ENCODE results near the gene POLR2I.

The POLR2I gene

GRCh38 chr19:36114721-36115452 is at the start of gene POLR2I:
POLR2I (minus strand) TSS chr19:36114875; CDS start chr19:36114856, 19 bp downstream.
- H3K9me3 ChIP-seq (ENCODE audit: control insufficient read depth in 5 of 5, low read length in 5 of 5): no peaks in the 10 kb centered on the region
- peak within 1 kb of the TSS; percentile 78 to 92 (median 88) for H3K4me3 ChIP-seq (ENCODE audit: low read depth in 1 of 5, low read length in 5 of 5)
- peak within 1 kb of the TSS; percentile 85 to 89 (median 86) for H3K9ac ChIP-seq (ENCODE audit: low read length in 5 of 5)
- H3K27ac ChIP-seq (ENCODE audit: low read depth, low read length): peak within 1 kb of the TSS; percentile 84
- peaks cover 0 to 47% (median 34%) of the 10 kb centered on the region in 5 donors for H3K36me3 ChIP-seq (ENCODE audit: control insufficient read depth in 5 of 5, insufficient read depth in 5 of 5, low read length in 5 of 5)
- H3K4me1 ChIP-seq (ENCODE audit: control insufficient read depth in 5 of 5, insufficient read depth in 5 of 5, low read length in 5 of 5): peaks cover 8 to 30% (median 23%) of the 10 kb centered on the region in 5 donors
- no peaks in the 10 kb centered on the region for H3K27me3 ChIP-seq (ENCODE audit: control insufficient read depth in 5 of 5, insufficient read depth in 4 of 5, low read length in 5 of 5)

GRCh38 chr19:36163813-36164212 is 49.1 kb upstream of the POLR2I start:
- H3K9me3 ChIP-seq (ENCODE audit: control insufficient read depth in 5 of 5, low read length in 5 of 5): no peaks in the 10 kb centered on the region
- H3K27me3 ChIP-seq (ENCODE audit: control insufficient read depth in 5 of 5, insufficient read depth in 4 of 5, low read length in 5 of 5): no peaks in the 10 kb centered on the region
- no peak overlapping the region for H3K27ac ChIP-seq (ENCODE audit: low read depth, low read length)
- H3K4me3 ChIP-seq (ENCODE audit: low read depth in 1 of 5, low read length in 5 of 5): no peak overlapping the region
- peaks cover 0 to 6% (median 0%) of the 10 kb centered on the region in 5 donors for H3K36me3 ChIP-seq (ENCODE audit: control insufficient read depth in 5 of 5, insufficient read depth in 5 of 5, low read length in 5 of 5)
- H3K4me1 ChIP-seq (ENCODE audit: control insufficient read depth in 5 of 5, insufficient read depth in 5 of 5, low read length in 5 of 5): peaks cover 0 to 1% (median 0%) of the 10 kb centered on the region in 5 donors
- H3K9ac ChIP-seq (ENCODE audit: low read length in 5 of 5): no peak overlapping the region

GRCh38 chr19:36160821-36161596 is 46.3 kb upstream of the POLR2I start:
- no peak overlapping the region for H3K27ac ChIP-seq (ENCODE audit: low read depth, low read length)
- no peak overlapping the region for H3K4me3 ChIP-seq (ENCODE audit: low read depth in 1 of 5, low read length in 5 of 5)
- peaks cover 0 to 6% (median 0%) of the 10 kb centered on the region in 5 donors for H3K36me3 ChIP-seq (ENCODE audit: control insufficient read depth in 5 of 5, insufficient read depth in 5 of 5, low read length in 5 of 5)
- H3K27me3 ChIP-seq (ENCODE audit: control insufficient read depth in 5 of 5, insufficient read depth in 4 of 5, low read length in 5 of 5): no peaks in the 10 kb centered on the region
- no peaks in the 10 kb centered on the region for H3K9me3 ChIP-seq (ENCODE audit: control insufficient read depth in 5 of 5, low read length in 5 of 5)
- H3K4me1 ChIP-seq (ENCODE audit: control insufficient read depth in 5 of 5, insufficient read depth in 5 of 5, low read length in 5 of 5): no peaks in the 10 kb centered on the region
- H3K9ac ChIP-seq (ENCODE audit: low read length in 5 of 5): no peak overlapping the region

GRCh38 chr19:36153126-36153525 is 38.5 kb upstream of the POLR2I start:
- peak overlapping the region in 2 of 5 donors; percentile 54 to 96 for H3K9ac ChIP-seq (ENCODE audit: low read length in 5 of 5)
- peaks cover 3 to 27% (median 22%) of the 10 kb centered on the region in 5 donors for H3K4me1 ChIP-seq (ENCODE audit: control insufficient read depth in 5 of 5, insufficient read depth in 5 of 5, low read length in 5 of 5)
- no peaks in the 10 kb centered on the region for H3K9me3 ChIP-seq (ENCODE audit: control insufficient read depth in 5 of 5, low read length in 5 of 5)
- peak overlapping the region; percentile 90 for H3K27ac ChIP-seq (ENCODE audit: low read depth, low read length)
- H3K4me3 ChIP-seq (ENCODE audit: low read depth in 1 of 5, low read length in 5 of 5): peak overlapping the region; percentile 70 to 80 (median 77)
- H3K36me3 ChIP-seq (ENCODE audit: control insufficient read depth in 5 of 5, insufficient read depth in 5 of 5, low read length in 5 of 5): peaks cover 2 to 26% (median 25%) of the 10 kb centered on the region in 5 donors
- no peaks in the 10 kb centered on the region for H3K27me3 ChIP-seq (ENCODE audit: control insufficient read depth in 5 of 5, insufficient read depth in 4 of 5, low read length in 5 of 5)

- H3K4me1 ChIP-seq (ENCODE audit: control insufficient read depth in 5 of 5, insufficient read depth in 5 of 5, low read length in 5 of 5): peaks cover 3 to 27% (median 22%) of the 10 kb centered on the region in 5 donors
- no peaks in the 10 kb centered on the region for H3K27me3 ChIP-seq (ENCODE audit: control insufficient read depth in 5 of 5, insufficient read depth in 4 of 5, low read length in 5 of 5)
- H3K27ac ChIP-seq (ENCODE audit: low read depth, low read length): peak within 1 kb of the TSS; percentile 90
- peak within 1 kb of the TSS; percentile 77 to 98 (median 92) for H3K9ac ChIP-seq (ENCODE audit: low read length in 5 of 5)
- no peaks in the 10 kb centered on the region for H3K9me3 ChIP-seq (ENCODE audit: control insufficient read depth in 5 of 5, low read length in 5 of 5)
- peak within 1 kb of the TSS; percentile 70 to 80 (median 77) for H3K4me3 ChIP-seq (ENCODE audit: low read depth in 1 of 5, low read length in 5 of 5)
- peaks cover 2 to 32% (median 29%) of the 10 kb centered on the region in 5 donors for H3K36me3 ChIP-seq (ENCODE audit: control insufficient read depth in 5 of 5, insufficient read depth in 5 of 5, low read length in 5 of 5)
These were observed 37.8 kb upstream of the POLR2I start, which contains the start of gene COX7A1 for GRCh38 chr19:36152352-36153091. COX7A1 (minus strand) TSS chr19:36152447; CDS start chr19:36152407, 40 bp downstream.

GRCh38 chr19:36152019-36152351 is 37.3 kb upstream of the POLR2I start:
- H3K9ac ChIP-seq (ENCODE audit: low read length in 5 of 5): peak overlapping the region; percentile 77 to 98 (median 92)
- H3K9me3 ChIP-seq (ENCODE audit: control insufficient read depth in 5 of 5, low read length in 5 of 5): no peaks in the 10 kb centered on the region
- H3K4me1 ChIP-seq (ENCODE audit: control insufficient read depth in 5 of 5, insufficient read depth in 5 of 5, low read length in 5 of 5): peaks cover 3 to 27% (median 22%) of the 10 kb centered on the region in 5 donors
- no peaks in the 10 kb centered on the region for H3K27me3 ChIP-seq (ENCODE audit: control insufficient read depth in 5 of 5, insufficient read depth in 4 of 5, low read length in 5 of 5)
- peaks cover 4 to 36% (median 33%) of the 10 kb centered on the region in 5 donors for H3K36me3 ChIP-seq (ENCODE audit: control insufficient read depth in 5 of 5, insufficient read depth in 5 of 5, low read length in 5 of 5)
- peak overlapping the region; percentile 59 to 80 (median 77) for H3K4me3 ChIP-seq (ENCODE audit: low read depth in 1 of 5, low read length in 5 of 5)
- peak overlapping the region; percentile 90 for H3K27ac ChIP-seq (ENCODE audit: low read depth, low read length)

GRCh38 chr19:36151144-36152018 is 36.7 kb upstream of the POLR2I start:
- no peaks in the 10 kb centered on the region for H3K9me3 ChIP-seq (ENCODE audit: control insufficient read depth in 5 of 5, low read length in 5 of 5)
- peaks cover 4 to 42% (median 39%) of the 10 kb centered on the region in 5 donors for H3K36me3 ChIP-seq (ENCODE audit: control insufficient read depth in 5 of 5, insufficient read depth in 5 of 5, low read length in 5 of 5)
- H3K4me3 ChIP-seq (ENCODE audit: low read depth in 1 of 5, low read length in 5 of 5): peak overlapping the region; percentile 59 to 80 (median 77)
- H3K27ac ChIP-seq (ENCODE audit: low read depth, low read length): peak overlapping the region; percentile 90
- H3K9ac ChIP-seq (ENCODE audit: low read length in 5 of 5): peak overlapping the region; percentile 77 to 98 (median 92)
- no peaks in the 10 kb centered on the region for H3K27me3 ChIP-seq (ENCODE audit: control insufficient read depth in 5 of 5, insufficient read depth in 4 of 5, low read length in 5 of 5)
- peaks cover 3 to 27% (median 22%) of the 10 kb centered on the region in 5 donors for H3K4me1 ChIP-seq (ENCODE audit: control insufficient read depth in 5 of 5, insufficient read depth in 5 of 5, low read length in 5 of 5)

GRCh38 chr19:36150586-36150985 is 35.9 kb upstream of the POLR2I start:
- H3K36me3 ChIP-seq (ENCODE audit: control insufficient read depth in 5 of 5, insufficient read depth in 5 of 5, low read length in 5 of 5): peaks cover 4 to 50% (median 47%) of the 10 kb centered on the region in 5 donors

More at GRCh38 chr19:36150586-36150985, 35.9 kb upstream of the POLR2I start:
- Histone ChIP-seq H3K27me3 (ENCODE audit: control insufficient read depth in 5 of 5, insufficient read depth in 4 of 5, low read length in 5 of 5) (no peaks in the 10 kb centered on the region), H3K27ac (ENCODE audit: low read depth, low read length) (peak overlapping the region; percentile 90), H3K4me3 (ENCODE audit: low read depth in 1 of 5, low read length in 5 of 5) (peak overlapping the region in 1 of 5 donors; percentile 77), H3K9ac (ENCODE audit: low read length in 5 of 5) (peak overlapping the region in 4 of 5 donors; percentile 2 to 98 (median 78)), H3K9me3 (ENCODE audit: control insufficient read depth in 5 of 5, low read length in 5 of 5) (no peaks in the 10 kb centered on the region), H3K4me1 (ENCODE audit: control insufficient read depth in 5 of 5, insufficient read depth in 5 of 5, low read length in 5 of 5) (peaks cover 3 to 27% (median 22%) of the 10 kb centered on the region in 5 donors)

Measured in subcutaneous abdominal adipose tissue (tissue), 5 donors.